Upper lobe of left lung (tissue), 6 donors: ENCODE data around the gene TCF12. TPM values are rescaled to one million over a fixed set of nuclear protein-coding genes. Genes with fewer than 3 reads are reported as not detected.
A peak's percentile ranks its signal among the peaks of the same experiment; 100 is the strongest.

Experiments
- ATAC-seq, 2 donors: fragments of 200-7000 bp; cut with Tn5 transposase; one replicate each; pipeline ENCODE4 v1.9.1; 2022; ENCODE audit warnings: mild to moderate bottlenecking in 2 of 2, moderate library complexity in 2 of 2; ENCODE audit not compliant: low FRiP score in 2 of 2
- DNase-seq, 2 donors: peaks; one replicate each; pipeline ENCODE4 v3.0.0-alpha.2; 2019 to 2020
- H3K27ac ChIP-seq, 4 donors: fragments of 200-600 bp; sonication (generic); one replicate each; pipeline ENCODE4 v1.5.1; 2016 to 2019
- H3K27me3 ChIP-seq, 4 donors: fragments of 200-600 bp; sonication (generic); one replicate each; pipeline ENCODE4 v1.5.1; 2017 to 2019
- H3K36me3 ChIP-seq, 4 donors: fragments of 200-600 bp; sonication (generic); one replicate each; pipeline ENCODE4 v1.5.1; 2016 to 2019
- H3K4me1 ChIP-seq, 4 donors: fragments of 200-600 bp; sonication (generic); one replicate each; pipeline ENCODE4 v1.5.1; 2018 to 2019
- H3K4me3 ChIP-seq, 4 donors: fragments of 200-600 bp; sonication (generic); one replicate each; pipeline ENCODE4 v1.5.1; 2017 to 2019; ENCODE audit warnings: mild to moderate bottlenecking in 2 of 4, moderate library complexity in 1 of 4
- H3K9me3 ChIP-seq, 4 donors: fragments of 200-600 bp; sonication (generic); one replicate each; pipeline ENCODE4 v1.5.1; 2018 to 2019
- CTCF ChIP-seq, 6 experiments: fragments of 450-650 bp in 4 of 6; fragments of 200-600 bp in 2 of 6; sonication (generic) in 2 of 6; IDR thresholded peaks; one replicate each; pipeline ENCODE4 v1.5.1; 2016 to 2019; ENCODE audit warnings: antibody characterized with exemption in 6 of 6
- EP300 ChIP-seq, 4 donors: sonication (generic); formaldehyde crosslinking; IDR thresholded peaks; one replicate each; pipeline ENCODE4 v1.5.1; 2017; ENCODE audit warnings: antibody characterized with exemption in 4 of 4, control low read depth in 2 of 4
- POLR2A ChIP-seq, 4 donors: fragments of 450-650 bp; IDR thresholded peaks; one replicate each; pipeline ENCODE4 v1.5.1; 2016 to 2017; ENCODE audit warnings: antibody characterized with exemption in 4 of 4, mild to moderate bottlenecking in 2 of 4
- POLR2AphosphoS5 ChIP-seq, 2 donors: sonication (generic); formaldehyde crosslinking; IDR thresholded peaks; one replicate each; pipeline ENCODE4 v1.5.1; 2017; ENCODE audit warnings: antibody characterized with exemption in 2 of 2
- WGBS, 2 donors: methylation state at CpG; one replicate each; pipeline ENCODE4 v1.1.5; 2017 to 2018; 5-methylcytosine and 5-hydroxymethylcytosine counted together
- total RNA-seq, 6 donors: library from RNA; depleted of rRNA in 4 of 6; stranded (reverse); fragments of >200 nt in 4 of 6; gene quantifications; one replicate each; pipeline versions ENCODE4 v1.1.0 to v1.2.1, GENCODE V29; 2016 to 2021
- donor health status: DM: no; HTN: no; CAD: no; lungs with moderate emphysema.
- donor health status: DM: no; HTN: yes; CAD: no; lungs with severe emphysema.

The TCF12 gene
- 100 to 1,000 TPM in 4 of 6 donors, 10 to 100 TPM in 2; 74.5 to 257 (median 103) TPM for total RNA-seq

- ATAC-seq (peak; percentile 97), DNase-seq (peak; percentile 93 to 97)
- H3K4me3 ChIP-seq = peak within 1 kb of the TSS; percentile 63 to 96 (median 84)
- peak in 3 of 4 donors; percentile 60 to 82 (median 73) for TF ChIP-seq POLR2A (IDR thresholded peaks at IDR 0.05)
- peak in 1 of 4 donors; percentile 87 for TF ChIP-seq EP300 (IDR thresholded peaks at IDR 0.05)
- peak in 4 of 6 experiments; percentile 36 to 65 (median 46) for TF ChIP-seq CTCF (IDR thresholded peaks at IDR 0.05)
- TF ChIP-seq POLR2AphosphoS5 (IDR thresholded peaks at IDR 0.05) = peak; percentile 84 to 92
- peaks cover 26 to 38% (median 30%) of the 10 kb centered on the region in 4 donors for H3K4me1 ChIP-seq
- H3K9me3 ChIP-seq = no peaks in the 10 kb centered on the region
- no peaks in the 10 kb centered on the region for H3K36me3 ChIP-seq
- peak within 1 kb of the TSS; percentile 93 to 98 (median 97) for H3K27ac ChIP-seq
- WGBS, 2 donors = 0 to 2% methylated on average over 12 to 40 of the region's 97 CpGs
- no peaks in the 10 kb centered on the region for H3K27me3 ChIP-seq
These were observed at the start of gene TCF12 for GRCh38 chr15:56918046-56918938. Gene TCF12, plus strand, starts transcription at chr15:56918644. Its CDS starts 1,270 bp downstream, at chr15:56919914.

GRCh38 chr15:56869573-56869972 is 48.9 kb upstream of the TCF12 start:
- WGBS, 2 donors = 68 to 69% methylated on average over 3 of the region's 3 CpGs
- Histone ChIP-seq H3K4me3 (no peak overlapping the region), H3K9me3 (no peaks in the 10 kb centered on the region), H3K27me3 (no peaks in the 10 kb centered on the region), H3K36me3 (no peaks in the 10 kb centered on the region), H3K27ac (no peak overlapping the region), H3K4me1 (peaks cover 0 to 3% (median 0%) of the 10 kb centered on the region in 4 donors)
- TF ChIP-seq CTCF (IDR thresholded peaks at IDR 0.05) (peak in 5 of 6 experiments; percentile 26 to 39 (median 34)), EP300 (IDR thresholded peaks at IDR 0.05) (no peak)
- ATAC-seq (no peak), DNase-seq (peak in 1 of 2 donors; percentile 23)

- no peak for TF ChIP-seq POLR2A (IDR thresholded peaks at IDR 0.05)
- TF ChIP-seq CTCF (IDR thresholded peaks at IDR 0.05) = no peak
- no peak for TF ChIP-seq EP300 (IDR thresholded peaks at IDR 0.05)
- no peak for TF ChIP-seq POLR2AphosphoS5 (IDR thresholded peaks at IDR 0.05)
- no peak overlapping the region for H3K27ac ChIP-seq
- WGBS, 2 donors = 68 to 74% methylated on average over 1 of the region's 1 CpG
- no peak overlapping the region for H3K4me3 ChIP-seq
- ATAC-seq = no peak
- no peak for DNase-seq
- peaks cover 0 to 3% (median 0%) of the 10 kb centered on the region in 4 donors for H3K4me1 ChIP-seq
- H3K27me3 ChIP-seq = no peaks in the 10 kb centered on the region
- H3K9me3 ChIP-seq = no peaks in the 10 kb centered on the region
- no peaks in the 10 kb centered on the region for H3K36me3 ChIP-seq
These were observed 47.3 kb upstream of the TCF12 start for GRCh38 chr15:56871185-56871584.

- Histone ChIP-seq H3K4me1 (peaks cover 0 to 3% (median 0%) of the 10 kb centered on the region in 4 donors), H3K9me3 (no peaks in the 10 kb centered on the region), H3K36me3 (no peaks in the 10 kb centered on the region), H3K27me3 (no peaks in the 10 kb centered on the region), H3K27ac (no peak overlapping the region), H3K4me3 (no peak overlapping the region)
- DNase-seq (no peak), ATAC-seq (no peak)
- 90 to 93% methylated on average over 4 of the region's 4 CpGs for WGBS, 2 donors
- TF ChIP-seq POLR2A (IDR thresholded peaks at IDR 0.05) (no peak), POLR2AphosphoS5 (IDR thresholded peaks at IDR 0.05) (no peak), EP300 (IDR thresholded peaks at IDR 0.05) (no peak), CTCF (IDR thresholded peaks at IDR 0.05) (no peak)
These were observed 46.6 kb upstream of the TCF12 start for GRCh38 chr15:56871867-56872266.
